Astrocyte (in vitro differentiated cells and primary cell): ENCODE data around the gene CYP2A6. TPM values are rescaled to one million over a fixed set of nuclear protein-coding genes. Genes with fewer than 3 reads are reported as not detected.
A peak's percentile ranks its signal among the peaks of the same experiment; 100 is the strongest.
"Not testable (repeated sequence)": the region's sequence is repeated elsewhere in the genome, so short reads cannot be mapped to it uniquely, and the experiment has no call there.

Experiments
- DNase-seq: peaks from one replicate; pipeline ENCODE4 v3.0.0-alpha.2; 2010; ENCODE audit warnings: low read depth
- FAIRE-seq: peaks from 2 replicates; lab custom pipeline; 2011; peaks lifted over from hg19 to GRCh38; lab: Jason Lieb, UNC
- H2AFZ ChIP-seq: 2 replicates; pipeline ENCODE4 v1.6.0; 2012; ENCODE audit warnings: low read depth, low read length, inconsistent platforms
- H3K27ac ChIP-seq: 2 replicates; pipeline ENCODE4 v1.5.1; 2011; ENCODE audit warnings: low read depth, low read length, inconsistent platforms
- H3K27me3 ChIP-seq: 2 replicates; pipeline ENCODE4 v1.6.0; 2011; ENCODE audit warnings: low read length, inconsistent platforms; ENCODE audit not compliant: insufficient read depth
- H3K36me3 ChIP-seq: 2 replicates; pipeline ENCODE4 v1.5.1; 2011; ENCODE audit warnings: low read length, inconsistent platforms; ENCODE audit not compliant: insufficient read depth
- H3K4me1 ChIP-seq: 2 replicates; pipeline ENCODE4 v1.5.1; 2011; ENCODE audit warnings: low read length, inconsistent platforms; ENCODE audit not compliant: insufficient read depth
- H3K4me2 ChIP-seq: 2 replicates; pipeline ENCODE4 v1.6.0; 2012; ENCODE audit warnings: low read length, inconsistent platforms
- H3K4me3 ChIP-seq: 2 replicates; pipeline ENCODE4 v1.5.1; 2011; ENCODE audit warnings: low read depth, mild to moderate bottlenecking, low read length, inconsistent platforms; ENCODE audit not compliant: insufficient read depth
- H3K79me2 ChIP-seq: 2 replicates; pipeline ENCODE4 v1.6.0; 2012; ENCODE audit warnings: mild to moderate bottlenecking, low read length, inconsistent platforms; ENCODE audit not compliant: insufficient read depth
- H3K9ac ChIP-seq: 2 replicates; pipeline ENCODE4 v1.6.0; 2012; ENCODE audit warnings: mild to moderate bottlenecking, low read length, inconsistent platforms
- H3K9me3 ChIP-seq: 2 replicates; pipeline ENCODE4 v1.5.1; 2012; ENCODE audit warnings: low read depth, mild to moderate bottlenecking, low read length, inconsistent platforms; ENCODE audit not compliant: insufficient read depth
- H4K20me1 ChIP-seq: 2 replicates; pipeline ENCODE4 v1.6.0; 2012; ENCODE audit warnings: low read length, inconsistent platforms; ENCODE audit not compliant: insufficient read depth
- H3K27ac Mint-ChIP-seq: one replicate; pipeline ENCODE4 v1.8.0; 2021; ENCODE audit warnings: mild to moderate bottlenecking, mixed read lengths; ENCODE audit not compliant: unreplicated experiment
- H3K27me3 Mint-ChIP-seq: one replicate; pipeline ENCODE4 v1.8.0; 2021; ENCODE audit warnings: low read depth, mixed read lengths; ENCODE audit not compliant: unreplicated experiment
- H3K36me3 Mint-ChIP-seq: one replicate; pipeline ENCODE4 v1.8.0; 2021; ENCODE audit warnings: low read depth, mixed read lengths; ENCODE audit not compliant: unreplicated experiment
- H3K4me1 Mint-ChIP-seq: one replicate; pipeline ENCODE4 v1.8.0; 2021; ENCODE audit warnings: low read depth, mixed read lengths; ENCODE audit not compliant: unreplicated experiment
- H3K4me3 Mint-ChIP-seq: one replicate; pipeline ENCODE4 v1.8.0; 2021; ENCODE audit warnings: mild to moderate bottlenecking, moderate library complexity, mixed read lengths; ENCODE audit not compliant: unreplicated experiment
- H3K9me3 Mint-ChIP-seq: one replicate; pipeline ENCODE4 v1.8.0; 2021; ENCODE audit warnings: mild to moderate bottlenecking, mixed read lengths; ENCODE audit not compliant: unreplicated experiment
- total RNA-seq: library from RNA; stranded (reverse); gene quantifications from 2 replicates; pipeline ENCODE4 v1.2.1, GENCODE V29; 2021
- TF ChIP-seq, protein P1 (sequence below): IDR thresholded peaks from 2 replicates; pipeline ENCODE4 v1.5.1; 2011; ENCODE audit warnings: low read depth, mild to moderate bottlenecking, inconsistent platforms, low read length, moderate library complexity; ENCODE audit not compliant: insufficient read depth

The CYP2A6 gene
- total RNA-seq, 1 donor from 2014 or later, result not detected

DNA sequence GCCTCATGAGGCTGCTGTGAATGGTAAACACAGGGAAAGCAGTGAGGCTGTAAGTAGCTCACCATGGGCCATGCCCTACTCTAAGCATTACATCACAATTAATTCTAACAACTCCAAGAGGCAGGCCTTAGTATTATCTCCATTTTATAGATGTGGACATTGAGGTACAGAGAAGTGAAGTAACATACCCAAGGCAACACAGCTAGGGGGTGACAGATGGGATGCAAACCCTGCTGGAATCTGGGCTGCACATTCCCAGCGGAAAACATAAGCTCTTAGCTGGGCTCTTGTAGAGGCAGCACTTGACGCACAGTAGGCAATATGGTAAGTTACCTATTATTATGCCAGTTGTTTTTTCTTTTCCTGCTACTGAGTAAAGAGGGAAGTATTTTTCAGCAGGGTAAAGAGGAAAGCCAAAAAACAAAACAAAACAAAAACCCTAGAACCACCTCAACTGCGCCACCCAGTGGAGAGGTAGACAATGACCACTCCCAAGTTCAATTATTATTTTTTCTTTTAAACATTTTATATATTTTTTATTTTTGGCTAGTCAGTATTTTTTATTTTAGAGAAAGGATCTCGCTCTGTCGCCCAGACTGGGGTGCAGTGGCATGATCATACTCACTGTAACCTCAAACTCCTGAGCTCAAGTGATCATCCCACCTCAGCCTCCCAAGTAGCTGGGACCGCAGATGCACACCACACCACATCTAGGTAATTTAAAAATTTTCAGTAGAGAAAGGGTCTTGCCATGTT is 30.6 kb downstream of the CYP2A6 start:
- H4K20me1 ChIP-seq, H3K27ac ChIP-seq, H3K36me3 ChIP-seq, H3K27me3 ChIP-seq, H3K79me2 ChIP-seq, H3K9ac ChIP-seq, H3K9me3 ChIP-seq, H3K4me1 ChIP-seq, H3K4me2 ChIP-seq, H3K4me3 Mint-ChIP-seq, H3K9me3 Mint-ChIP-seq, FAIRE-seq, H3K4me3 ChIP-seq, H3K36me3 Mint-ChIP-seq, H3K27ac Mint-ChIP-seq, H2AFZ ChIP-seq, DNase-seq: not testable (repeated sequence)
- TF ChIP-seq, protein P1, sequence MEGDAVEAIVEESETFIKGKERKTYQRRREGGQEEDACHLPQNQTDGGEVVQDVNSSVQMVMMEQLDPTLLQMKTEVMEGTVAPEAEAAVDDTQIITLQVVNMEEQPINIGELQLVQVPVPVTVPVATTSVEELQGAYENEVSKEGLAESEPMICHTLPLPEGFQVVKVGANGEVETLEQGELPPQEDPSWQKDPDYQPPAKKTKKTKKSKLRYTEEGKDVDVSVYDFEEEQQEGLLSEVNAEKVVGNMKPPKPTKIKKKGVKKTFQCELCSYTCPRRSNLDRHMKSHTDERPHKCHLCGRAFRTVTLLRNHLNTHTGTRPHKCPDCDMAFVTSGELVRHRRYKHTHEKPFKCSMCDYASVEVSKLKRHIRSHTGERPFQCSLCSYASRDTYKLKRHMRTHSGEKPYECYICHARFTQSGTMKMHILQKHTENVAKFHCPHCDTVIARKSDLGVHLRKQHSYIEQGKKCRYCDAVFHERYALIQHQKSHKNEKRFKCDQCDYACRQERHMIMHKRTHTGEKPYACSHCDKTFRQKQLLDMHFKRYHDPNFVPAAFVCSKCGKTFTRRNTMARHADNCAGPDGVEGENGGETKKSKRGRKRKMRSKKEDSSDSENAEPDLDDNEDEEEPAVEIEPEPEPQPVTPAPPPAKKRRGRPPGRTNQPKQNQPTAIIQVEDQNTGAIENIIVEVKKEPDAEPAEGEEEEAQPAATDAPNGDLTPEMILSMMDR, result peak; percentile 73
- Mint-ChIP-seq H3K4me1 (peaks cover 19% of the 10 kb centered on the region), H3K27me3 (peaks cover 13% of the 10 kb centered on the region)

DNA sequence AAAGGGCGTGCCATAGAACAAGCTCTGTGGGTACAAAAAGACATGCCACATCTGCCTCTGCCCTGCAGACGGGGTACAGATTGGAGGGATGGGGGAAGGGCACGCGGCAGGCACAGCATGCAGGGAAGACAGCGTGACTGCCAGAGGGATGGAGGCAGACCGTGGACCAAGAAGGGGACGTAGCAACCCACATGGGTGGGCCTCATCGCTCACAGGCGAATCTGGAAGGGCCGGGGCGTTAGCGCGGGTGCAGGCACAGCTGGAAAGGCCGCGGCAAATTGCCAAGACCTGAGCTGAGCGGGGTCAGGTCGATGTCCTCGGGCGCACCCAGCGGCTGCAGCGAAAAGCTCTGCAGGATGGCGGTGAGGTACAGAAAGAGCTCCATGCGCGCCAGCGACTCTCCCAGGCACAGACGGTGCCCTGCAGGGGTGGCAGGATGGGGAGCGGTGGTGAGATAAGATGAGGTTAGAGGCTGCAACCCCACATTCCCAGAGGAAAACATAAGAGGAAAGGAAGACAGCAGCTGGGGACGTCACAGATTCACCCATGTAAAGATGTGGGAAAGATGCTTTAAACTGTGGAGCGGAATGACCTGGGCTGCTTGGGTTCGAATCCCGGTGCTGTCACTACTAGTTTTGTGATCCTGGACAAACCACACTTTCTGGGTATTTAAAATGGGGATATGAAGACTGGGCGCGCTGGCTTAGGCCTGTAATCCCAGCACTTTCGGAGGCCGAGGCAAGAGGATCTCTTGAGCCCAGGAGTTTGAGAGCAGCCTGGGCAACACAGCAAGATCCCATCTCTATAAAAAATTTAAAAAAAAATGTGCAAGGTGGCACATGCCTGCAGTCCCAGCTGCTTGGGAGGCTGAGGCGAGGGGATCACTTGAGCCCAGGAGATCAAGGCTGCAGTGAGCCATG is 31.5 kb downstream of the CYP2A6 start:
- H2AFZ ChIP-seq, result peak overlapping the region; percentile 76

More for the DNA sequence above, 31.5 kb downstream of the CYP2A6 start:
- H3K27me3 ChIP-seq, H3K79me2 ChIP-seq, FAIRE-seq, DNase-seq, H3K4me1 ChIP-seq, H3K9me3 ChIP-seq, H3K9ac ChIP-seq, H3K27ac ChIP-seq, H3K36me3 Mint-ChIP-seq, H3K27ac Mint-ChIP-seq, H4K20me1 ChIP-seq, H3K9me3 Mint-ChIP-seq, H3K36me3 ChIP-seq: not testable (repeated sequence)
- Histone ChIP-seq H3K4me3 (peak overlapping the region; percentile 42), H3K4me2 (peak overlapping the region; percentile 84)
- TF ChIP-seq, protein P1, result peak; percentile 13
- Mint-ChIP-seq H3K27me3 (peaks cover 14% of the 10 kb centered on the region), H3K4me1 (peaks cover 16% of the 10 kb centered on the region), H3K4me3 (peak overlapping the region; percentile 68)
